Measurements from ENCODE around the gene NBPF3.

Gene NBPF3

DNA sequence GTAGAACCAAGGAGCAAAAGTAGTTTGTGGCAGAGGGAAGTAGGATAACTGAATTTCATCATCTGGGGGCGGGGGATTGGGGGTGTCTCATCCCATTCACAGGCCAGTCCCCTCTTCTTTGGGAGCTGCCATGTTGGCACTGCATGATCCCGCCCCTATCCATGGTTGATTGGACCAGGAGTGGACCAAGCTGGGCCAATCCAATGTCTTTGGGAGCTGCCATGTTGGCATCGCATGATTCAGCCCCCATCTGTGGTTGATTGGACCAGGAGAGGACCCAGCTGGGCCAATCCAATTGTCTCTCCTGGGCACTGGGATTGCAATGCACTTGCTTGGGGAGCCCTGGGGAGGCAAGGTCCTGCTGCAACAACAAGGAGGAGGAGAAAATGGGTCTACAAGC, 56.9 kb downstream of the NBPF3 start:
- no peak overlapping the region for H3K4me3 ChIP-seq
- peaks cover 16% of the 10 kb centered on the region for H3K4me1 ChIP-seq
- no peak overlapping the region for H3K27ac ChIP-seq
- H3K27me3 ChIP-seq: no peaks in the 10 kb centered on the region
- no peak overlapping the region for H3K9ac ChIP-seq
- TF ChIP-seq Cebpa-rat (IDR thresholded peaks at IDR 0.05): no peak
- no peak overlapping the region for H3K4me2 ChIP-seq
- H3K9me3 ChIP-seq: no peaks in the 10 kb centered on the region; the same call in 1 of the 2 replicates
- H3K36me3 ChIP-seq: no peaks in the 10 kb centered on the region
- no peaks in the 10 kb centered on the region for H4K20me1 ChIP-seq

DNA sequence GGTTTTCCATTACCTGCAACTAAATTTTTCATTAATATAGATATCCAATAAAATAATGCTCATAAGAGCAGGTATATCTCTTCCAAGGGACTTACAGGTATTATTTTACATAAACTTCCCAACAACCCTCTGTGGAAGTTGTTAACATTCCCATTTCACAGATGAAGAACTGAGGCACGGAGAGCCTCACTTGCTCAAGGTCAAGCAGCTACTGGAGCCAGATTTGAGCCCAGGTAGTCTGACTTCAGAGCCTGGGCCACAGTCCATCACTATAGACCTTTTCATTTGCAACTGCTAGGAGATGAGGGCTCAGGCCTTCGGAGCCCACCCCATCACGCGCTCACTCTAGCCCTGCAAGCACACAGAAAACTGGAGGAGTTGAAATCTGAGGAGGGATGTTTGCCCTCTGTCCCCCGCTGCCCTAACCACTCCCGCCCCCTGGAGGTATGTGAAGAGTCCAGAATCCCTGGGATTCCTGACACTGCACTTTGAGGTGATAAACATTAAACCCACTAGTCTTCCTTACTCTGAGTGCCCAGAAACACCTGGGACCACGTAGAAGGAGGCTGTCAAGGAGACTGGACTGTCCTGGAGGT, 57.6 kb downstream of the NBPF3 start:
- no peak for TF ChIP-seq Cebpa-rat (IDR thresholded peaks at IDR 0.05)
- Histone ChIP-seq H3K4me1 (peaks cover 9% of the 10 kb centered on the region), H3K27me3 (no peaks in the 10 kb centered on the region), H3K36me3 (no peaks in the 10 kb centered on the region), H4K20me1 (no peaks in the 10 kb centered on the region), H3K9ac (no peak overlapping the region), H3K4me2 (no peak overlapping the region), H3K9me3 (no peaks in the 10 kb centered on the region; the same call in 1 of the 2 replicates), H3K4me3 (no peak overlapping the region), H3K27ac (no peak overlapping the region)

DNA sequence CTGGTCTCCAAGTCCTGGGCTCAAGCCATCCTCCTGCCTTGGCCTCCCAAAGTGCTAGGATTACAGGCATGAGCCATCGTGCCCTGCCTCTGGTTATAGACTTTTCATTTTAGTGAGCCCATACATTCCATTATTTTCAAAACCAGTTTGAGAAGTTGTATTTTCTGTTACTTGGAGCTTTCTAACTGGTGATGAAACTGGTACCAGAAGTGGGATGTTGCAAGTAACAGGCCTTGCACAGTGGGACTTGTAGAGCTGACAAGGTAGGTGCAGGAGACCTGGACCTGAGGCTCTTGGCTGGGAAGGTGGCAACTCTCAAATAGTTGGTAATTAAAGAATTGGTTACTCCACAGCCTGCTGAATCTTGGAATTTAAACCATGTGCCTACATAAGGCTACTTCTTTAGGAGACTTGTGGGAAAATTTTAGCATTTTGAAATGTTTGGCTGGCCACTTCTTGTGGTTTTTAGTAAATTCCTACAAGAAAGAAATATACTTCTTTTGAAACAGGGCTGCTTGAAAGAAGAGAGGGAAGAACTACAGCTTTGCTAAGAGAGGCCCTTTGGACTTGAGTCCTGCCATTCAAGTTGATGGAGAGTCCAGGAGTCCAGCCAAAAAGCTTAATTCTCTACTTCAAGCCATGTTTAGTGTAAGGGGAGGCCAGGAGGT, 59.5 kb downstream of the NBPF3 start:
- Histone ChIP-seq H3K4me1 (no peaks in the 10 kb centered on the region), H3K9me3 (no peaks in the 10 kb centered on the region; the same call in 1 of the 2 replicates), H3K4me3 (no peak overlapping the region), H3K36me3 (no peaks in the 10 kb centered on the region), H3K27ac (no peak overlapping the region), H3K27me3 (no peaks in the 10 kb centered on the region), H3K4me2 (no peak overlapping the region), H4K20me1 (no peaks in the 10 kb centered on the region), H3K9ac (no peak overlapping the region)
- no peak for TF ChIP-seq Cebpa-rat (IDR thresholded peaks at IDR 0.05)

DNA sequence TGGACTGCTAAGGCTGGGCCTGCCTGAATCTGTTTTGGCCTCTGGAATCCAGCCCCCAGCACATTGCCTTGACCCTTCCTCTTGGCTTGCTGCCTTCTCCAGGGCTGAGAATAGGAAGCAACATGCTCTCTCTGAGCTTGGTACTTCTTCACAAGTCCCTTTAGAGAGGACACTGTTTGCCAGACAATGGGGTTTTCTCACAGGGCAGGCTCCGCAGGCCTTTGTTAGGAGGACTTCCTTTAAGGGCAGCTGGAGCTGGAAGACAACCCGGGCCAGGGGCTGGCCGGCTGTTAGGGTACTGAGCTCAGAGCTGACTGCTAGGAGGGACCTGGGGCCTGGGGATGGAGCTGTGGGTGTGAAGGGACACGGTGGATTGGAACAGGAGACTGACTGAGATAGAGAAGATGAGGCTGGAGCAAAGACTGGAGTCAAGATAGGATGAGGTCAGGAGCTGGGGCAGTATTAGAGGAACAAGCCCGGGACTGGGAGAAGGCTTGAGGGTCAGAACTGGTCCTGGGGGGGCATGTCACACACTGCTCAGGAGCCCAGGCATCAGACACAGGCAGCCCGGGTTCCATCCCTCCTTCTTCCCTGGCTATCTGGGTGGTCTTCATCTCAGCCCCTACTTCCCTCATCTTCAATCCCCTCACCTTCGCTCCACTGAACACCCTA, 63.9 kb downstream of the NBPF3 start:
- Histone ChIP-seq H3K36me3 (no peaks in the 10 kb centered on the region), H3K4me1 (0 out of 2 replicates have a peak, but pooled peaks cover 3% of the 10 kb centered on the region), H3K9ac (no peak overlapping the region), H4K20me1 (no peaks in the 10 kb centered on the region), H3K27me3 (peaks cover 10% of the 10 kb centered on the region), H3K9me3 (no peaks in the 10 kb centered on the region; the same call in 1 of the 2 replicates), H3K4me2 (no peak overlapping the region), H3K4me3 (no peak overlapping the region), H3K27ac (no peak overlapping the region)
- no peak for TF ChIP-seq Cebpa-rat (IDR thresholded peaks at IDR 0.05)

DNA sequence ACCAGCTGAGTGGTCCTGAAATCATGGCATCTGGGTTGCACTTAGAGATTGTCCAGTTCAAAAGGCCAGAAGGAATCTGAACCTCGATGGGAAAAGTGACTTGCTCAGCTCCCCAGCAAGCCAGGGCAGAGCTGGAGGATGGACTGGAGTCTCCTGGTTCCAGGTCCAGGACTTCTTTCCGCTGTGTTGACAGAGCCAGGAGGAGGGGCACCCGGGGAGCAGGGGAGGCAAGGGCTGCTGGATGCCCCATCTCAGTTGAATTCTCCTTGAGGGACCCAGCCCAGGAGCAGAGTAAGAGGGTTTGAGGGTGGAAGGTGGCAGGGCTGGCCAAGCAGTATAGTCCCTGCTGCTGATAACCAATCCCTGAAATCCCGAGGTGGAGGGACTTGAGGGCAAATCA, 66.9 kb downstream of the NBPF3 start:
- Histone ChIP-seq H3K9me3 (no peaks in the 10 kb centered on the region), H3K9ac (no peak overlapping the region), H3K4me1 (0 out of 2 replicates have a peak, but pooled peaks cover 5% of the 10 kb centered on the region), H3K4me2 (no peak overlapping the region), H4K20me1 (no peaks in the 10 kb centered on the region), H3K4me3 (no peak overlapping the region), H3K27me3 (peaks cover 29% of the 10 kb centered on the region), H3K27ac (no peak overlapping the region), H3K36me3 (no peaks in the 10 kb centered on the region)
- no peak for TF ChIP-seq Cebpa-rat (IDR thresholded peaks at IDR 0.05)

DNA sequence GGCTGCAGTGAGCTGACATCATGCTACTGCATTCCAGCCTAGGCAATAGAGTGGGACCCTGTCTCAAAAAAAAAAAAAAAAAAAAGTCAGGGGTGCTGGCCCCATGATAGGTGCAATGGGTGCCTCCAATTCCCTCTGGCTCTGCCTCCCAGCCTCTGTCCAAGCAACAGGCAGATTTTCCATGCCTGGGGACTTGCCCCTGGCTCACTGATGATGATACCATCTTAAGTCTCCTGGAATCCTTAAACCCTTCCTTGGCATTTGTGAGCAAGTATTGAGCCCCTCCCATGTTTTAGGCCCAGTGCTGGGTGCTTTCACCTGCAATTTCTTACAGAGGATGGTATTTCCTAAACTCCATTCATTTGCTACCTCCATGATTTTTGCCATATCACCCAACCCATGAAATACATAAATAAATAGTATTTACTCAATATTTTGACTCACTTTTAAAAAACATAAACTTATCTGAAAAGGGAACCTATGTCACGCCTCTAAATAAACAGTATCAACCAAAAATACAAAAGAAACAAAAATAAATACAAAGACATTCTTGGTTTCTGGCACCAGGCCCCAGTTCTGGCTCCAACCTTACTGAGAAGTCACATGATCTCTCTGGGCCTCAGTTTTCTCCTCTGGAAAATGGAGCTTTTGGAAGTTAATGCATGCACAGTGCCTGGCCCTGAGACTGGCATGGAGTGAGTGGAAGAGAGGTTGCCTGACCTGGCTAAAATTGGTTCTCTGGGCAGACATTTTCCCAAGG, 67.8 kb downstream of the NBPF3 start:
- Histone ChIP-seq H3K36me3 (no peaks in the 10 kb centered on the region), H3K27ac (no peak overlapping the region), H3K4me3 (no peak overlapping the region), H3K9ac (no peak overlapping the region), H4K20me1 (no peaks in the 10 kb centered on the region), H3K27me3 (peaks cover 29% of the 10 kb centered on the region), H3K4me1 (0 out of 2 replicates have a peak, but pooled peaks cover 5% of the 10 kb centered on the region), H3K4me2 (no peak overlapping the region), H3K9me3 (no peaks in the 10 kb centered on the region)
- TF ChIP-seq Cebpa-rat (IDR thresholded peaks at IDR 0.05): no peak

DNA sequence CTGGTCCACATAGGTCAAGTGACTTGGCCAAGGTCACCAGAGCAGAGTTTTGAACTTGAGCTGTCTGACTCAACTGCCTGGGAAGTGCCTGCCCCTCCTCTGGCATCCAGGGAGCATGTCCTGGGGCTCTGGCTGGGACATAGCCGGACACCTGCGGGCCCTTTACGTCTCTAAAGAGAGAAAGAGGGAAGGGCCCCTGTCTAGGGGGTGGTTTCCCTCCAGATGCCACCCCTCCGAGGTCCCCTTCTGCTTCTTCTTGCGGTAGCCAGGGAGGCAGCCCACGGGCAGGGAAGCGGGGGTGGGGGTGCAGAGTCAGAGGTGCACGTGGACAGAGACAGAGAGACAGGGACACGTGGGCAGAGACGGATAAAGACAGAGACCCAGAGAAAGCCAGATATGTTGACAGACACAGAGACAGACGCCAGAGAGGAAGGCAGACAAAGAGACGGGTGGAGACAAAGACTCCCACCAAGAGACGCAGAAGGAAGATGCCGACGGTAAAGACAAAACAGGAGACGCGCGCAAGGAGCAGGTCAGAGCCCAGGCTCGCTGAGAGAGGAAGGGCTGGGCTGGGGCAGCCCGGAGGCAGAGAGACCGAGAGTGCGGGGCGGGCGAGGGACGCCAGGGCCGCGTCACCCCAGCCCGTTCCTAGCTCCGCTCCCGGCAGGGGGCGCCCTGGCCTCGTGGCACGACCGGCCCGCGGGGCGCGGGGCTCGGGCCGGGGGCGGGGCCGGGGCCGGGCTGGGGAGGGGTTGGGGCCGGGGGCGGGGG, 68.8 kb downstream of the NBPF3 start:
- H3K27me3 ChIP-seq: peaks cover 29% of the 10 kb centered on the region
- peaks cover 13% of the 10 kb centered on the region for H3K4me1 ChIP-seq
- no peak overlapping the region for H3K27ac ChIP-seq
- TF ChIP-seq Cebpa-rat (IDR thresholded peaks at IDR 0.05): no peak
- H3K4me2 ChIP-seq: peak overlapping the region; percentile 45
- no peaks in the 10 kb centered on the region for H3K9me3 ChIP-seq
- H4K20me1 ChIP-seq: peaks cover 2% of the 10 kb centered on the region; the same call in 1 of the 2 replicates
- H3K9ac ChIP-seq: no peak overlapping the region
- H3K36me3 ChIP-seq: no peaks in the 10 kb centered on the region
- no peak overlapping the region for H3K4me3 ChIP-seq

DNA sequence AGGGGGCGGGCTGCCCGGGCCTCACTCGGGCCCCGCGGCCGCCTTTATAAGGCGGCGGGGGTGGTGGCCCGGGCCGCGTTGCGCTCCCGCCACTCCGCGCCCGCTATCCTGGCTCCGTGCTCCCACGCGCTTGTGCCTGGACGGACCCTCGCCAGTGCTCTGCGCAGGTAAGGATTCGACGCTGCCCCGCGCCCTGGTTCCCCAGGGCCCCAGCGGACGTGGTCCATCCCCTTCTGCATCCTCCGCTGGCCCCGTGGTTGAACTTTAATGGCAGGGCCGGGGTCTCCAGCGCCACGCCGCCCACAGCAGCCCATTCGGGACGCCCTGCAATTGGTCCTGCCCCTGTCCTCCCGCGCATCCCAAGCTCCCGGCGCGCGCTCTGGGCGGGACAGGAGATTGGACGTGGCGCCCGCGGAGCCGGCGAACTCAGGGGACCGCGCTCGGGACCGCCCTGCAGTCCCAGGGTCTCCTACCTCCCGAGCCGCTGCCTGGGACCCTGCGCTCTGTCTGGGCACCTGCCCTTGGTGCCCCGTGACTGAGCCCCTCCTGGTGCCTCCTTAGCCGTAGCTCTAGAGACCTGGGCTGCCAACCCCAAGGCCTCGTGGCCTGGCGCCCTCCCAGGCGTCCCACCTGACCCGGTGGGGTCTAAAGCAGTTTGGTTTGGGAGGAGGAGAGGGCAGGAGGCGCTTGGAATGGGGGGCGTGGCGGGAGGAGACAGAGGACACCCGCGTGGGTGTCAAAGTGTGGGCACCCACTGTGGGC, 69.6 kb downstream of the NBPF3 start, which contains the start of gene ALPL:
Gene ALPL, plus strand, starts transcription at position 73 of the 762 bp plus-strand sequence. CDS start 44,659 bp downstream, outside the sequence.
- Histone ChIP-seq H3K4me3 (no peak within 1 kb of the TSS), H3K36me3 (no peaks in the 10 kb centered on the region), H3K9ac (no peak within 1 kb of the TSS), H3K4me2 (peak within 1 kb of the TSS; percentile 45), H4K20me1 (peaks cover 6% of the 10 kb centered on the region; the same call in 1 of the 2 replicates), H3K9me3 (no peaks in the 10 kb centered on the region), H3K4me1 (peaks cover 21% of the 10 kb centered on the region), H3K27ac (no peak within 1 kb of the TSS), H3K27me3 (peaks cover 29% of the 10 kb centered on the region)
- no peak for TF ChIP-seq Cebpa-rat (IDR thresholded peaks at IDR 0.05)

Measured in BLaER1 (cell line).